ENCODE measurements around the gene BRIP1.

DNA sequence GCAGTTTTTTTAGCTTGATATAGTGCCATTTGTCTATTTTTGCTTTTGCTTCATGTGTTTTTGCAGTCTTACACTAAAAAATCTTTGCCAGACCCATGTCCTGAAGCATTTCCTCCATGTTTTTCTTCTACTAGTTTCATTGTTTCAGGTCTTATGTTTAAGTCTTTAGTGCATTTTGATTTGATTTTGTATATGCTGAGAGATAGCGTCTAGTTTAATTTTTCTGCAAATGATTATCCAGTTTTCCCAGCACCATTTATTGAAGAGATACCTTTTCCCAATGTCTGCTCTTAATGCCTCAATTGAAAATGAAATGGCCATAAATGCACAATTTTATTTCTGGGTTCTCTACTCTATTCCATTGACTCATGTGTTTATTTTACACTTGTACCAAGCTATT lies 231.5 kb downstream of the BRIP1 start:
- TF ChIP-seq POLR2A (IDR thresholded peaks at IDR 0.05), result no peak
- TF ChIP-seq, protein P1, sequence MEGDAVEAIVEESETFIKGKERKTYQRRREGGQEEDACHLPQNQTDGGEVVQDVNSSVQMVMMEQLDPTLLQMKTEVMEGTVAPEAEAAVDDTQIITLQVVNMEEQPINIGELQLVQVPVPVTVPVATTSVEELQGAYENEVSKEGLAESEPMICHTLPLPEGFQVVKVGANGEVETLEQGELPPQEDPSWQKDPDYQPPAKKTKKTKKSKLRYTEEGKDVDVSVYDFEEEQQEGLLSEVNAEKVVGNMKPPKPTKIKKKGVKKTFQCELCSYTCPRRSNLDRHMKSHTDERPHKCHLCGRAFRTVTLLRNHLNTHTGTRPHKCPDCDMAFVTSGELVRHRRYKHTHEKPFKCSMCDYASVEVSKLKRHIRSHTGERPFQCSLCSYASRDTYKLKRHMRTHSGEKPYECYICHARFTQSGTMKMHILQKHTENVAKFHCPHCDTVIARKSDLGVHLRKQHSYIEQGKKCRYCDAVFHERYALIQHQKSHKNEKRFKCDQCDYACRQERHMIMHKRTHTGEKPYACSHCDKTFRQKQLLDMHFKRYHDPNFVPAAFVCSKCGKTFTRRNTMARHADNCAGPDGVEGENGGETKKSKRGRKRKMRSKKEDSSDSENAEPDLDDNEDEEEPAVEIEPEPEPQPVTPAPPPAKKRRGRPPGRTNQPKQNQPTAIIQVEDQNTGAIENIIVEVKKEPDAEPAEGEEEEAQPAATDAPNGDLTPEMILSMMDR (IDR thresholded peaks at IDR 0.05), result no peak

Data from testis (tissue), 2 donors.